Natural killer cell (primary cell): Measurements from ENCODE around the gene UPK1A. TPM values are rescaled to one million over a fixed set of nuclear protein-coding genes. Genes with fewer than 3 reads are reported as not detected.

Source experiments
- ATAC-seq, 3 donors: fragments of 150-1000 bp in 2 of 3; fragments of 200-7000 bp in 1 of 3; cut with Tn5 transposase; 1 replicate in 1 of 3; 2 replicates in 2 of 3; pipeline ENCODE4 v1.10.0; 2021; ENCODE audit warnings: mild to moderate bottlenecking in 2 of 3, moderate library complexity in 2 of 3
- DNase-seq, 2 donors: peaks; one replicate each; pipeline versions ENCODE4 v3.0.0 to v3.0.0-alpha.2; 2013 to 2021; ENCODE audit warnings: mixed read lengths in 1 of 2
- H3K27ac ChIP-seq: one replicate; pipeline ENCODE4 v1.5.1; 2013; ENCODE audit warnings: mild to moderate bottlenecking, low read length
- H3K27me3 ChIP-seq: one replicate; pipeline ENCODE4 v1.6.1; 2013; ENCODE audit warnings: low read length; ENCODE audit not compliant: control insufficient read depth, insufficient read depth
- H3K36me3 ChIP-seq: one replicate; pipeline ENCODE4 v1.6.1; 2013; ENCODE audit warnings: low read length; ENCODE audit not compliant: control insufficient read depth, insufficient read depth
- H3K4me1 ChIP-seq: one replicate; pipeline ENCODE4 v1.6.1; 2013; ENCODE audit warnings: low read length; ENCODE audit not compliant: control insufficient read depth, insufficient read depth
- H3K4me3 ChIP-seq: one replicate; pipeline ENCODE4 v1.5.1; 2013; ENCODE audit warnings: low read length
- H3K9me3 ChIP-seq: one replicate; pipeline ENCODE4 v1.6.1; 2013; ENCODE audit warnings: low read length; ENCODE audit not compliant: control insufficient read depth, insufficient read depth
- H3K27ac Mint-ChIP-seq, 2 donors: one replicate each; pipeline ENCODE4 v1.8.0; 2022; ENCODE audit warnings: mild to moderate bottlenecking in 2 of 2, mixed read lengths in 2 of 2, moderate library complexity in 1 of 2
- H3K27me3 Mint-ChIP-seq, 2 donors: one replicate each; pipeline ENCODE4 v1.8.0; 2022; ENCODE audit warnings: low read depth in 2 of 2, mixed read lengths in 2 of 2
- H3K36me3 Mint-ChIP-seq: one replicate; pipeline ENCODE4 v1.8.0; 2022; ENCODE audit warnings: mixed read lengths
- H3K4me1 Mint-ChIP-seq, 2 donors: one replicate each; pipeline ENCODE4 v1.8.0; 2022; ENCODE audit warnings: mixed read lengths in 2 of 2
- H3K4me3 Mint-ChIP-seq: one replicate; pipeline ENCODE4 v1.8.0; 2022; ENCODE audit warnings: mild to moderate bottlenecking, moderate library complexity, mixed read lengths
- H3K9me3 Mint-ChIP-seq, 2 donors: one replicate each; pipeline ENCODE4 v1.8.0; 2022; ENCODE audit warnings: mixed read lengths in 2 of 2
- WGBS: methylation state at CpG from one replicate; pipeline ENCODE4 v1.1.7; 2013; ENCODE audit warnings: missing lambda C conversion rate; ENCODE audit not compliant: insufficient coverage; 5-methylcytosine and 5-hydroxymethylcytosine counted together
- intact Hi-C: fragments of 100-400 bp; cut with micrococcal nuclease; formaldehyde crosslinking; loops from one replicate; pipeline ENCODE4 v1.14.2; 2022
- total RNA-seq, 4 donors: library from RNA; stranded (reverse); fragments of 120-200 nt in 1 of 4; gene quantifications; one replicate each; pipeline versions ENCODE4 v1.2.3 to v1.2.4, GENCODE V29; 2013 to 2022
- TF ChIP-seq, protein P1 (sequence below): fragments of 200-600 bp; IDR thresholded peaks from one replicate; pipeline ENCODE4 v1.8.0; 2022; ENCODE audit warnings: antibody characterized with exemption

UPK1A gene
- total RNA-seq, 3 donors from 2014 or later (not counting 1 experiment from before 2014, with no cell fraction given), result not detected

DNA sequence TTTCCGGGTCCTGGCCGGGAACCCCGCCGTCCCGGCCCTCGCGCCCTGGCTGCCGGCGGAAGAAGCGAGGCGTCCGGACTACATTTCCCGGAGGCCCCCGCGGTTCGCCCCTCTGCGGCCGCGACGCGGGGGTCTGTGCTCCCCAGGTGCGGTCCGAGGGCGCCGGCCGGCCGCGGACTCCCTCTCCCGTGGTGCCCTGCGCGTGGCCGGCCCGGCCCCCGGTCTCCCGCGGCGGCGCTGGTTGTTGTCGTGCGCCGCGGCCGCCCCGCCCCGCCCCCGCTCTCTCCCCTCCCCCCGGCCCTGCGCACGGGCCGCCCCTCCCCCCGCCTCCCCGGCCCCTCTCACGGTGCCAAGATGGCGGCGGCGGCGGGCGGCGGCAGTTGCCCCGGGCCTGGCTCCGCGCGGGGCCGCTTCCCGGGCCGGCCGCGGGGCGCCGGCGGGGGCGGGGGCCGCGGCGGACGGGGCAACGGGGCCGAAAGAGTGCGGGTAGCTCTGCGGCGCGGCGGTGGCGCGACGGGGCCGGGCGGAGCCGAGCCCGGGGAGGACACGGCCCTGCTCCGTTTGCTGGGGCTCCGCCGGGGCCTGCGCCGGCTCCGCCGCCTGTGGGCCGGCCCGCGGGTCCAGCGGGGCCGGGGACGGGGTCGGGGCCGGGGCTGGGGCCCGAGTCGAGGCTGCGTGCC, 51.5 kb downstream of the UPK1A start, which contains the start of gene KMT2B:
Gene KMT2B, plus strand, starts transcription at position 339 of the 680 bp plus-strand sequence. Its CDS starts 16 bp downstream, at position 355.
- peaks cover 41% of the 10 kb centered on the region for H3K4me1 ChIP-seq
- H3K27ac ChIP-seq, result peak within 1 kb of the TSS; percentile 79
- H3K4me3 Mint-ChIP-seq, result peak within 1 kb of the TSS; percentile 99
- DNase-seq (no peak), ATAC-seq (peak; percentile 39 to 66 (median 57))
- no peaks in the 10 kb centered on the region for H3K9me3 Mint-ChIP-seq
- TF ChIP-seq, protein P1, sequence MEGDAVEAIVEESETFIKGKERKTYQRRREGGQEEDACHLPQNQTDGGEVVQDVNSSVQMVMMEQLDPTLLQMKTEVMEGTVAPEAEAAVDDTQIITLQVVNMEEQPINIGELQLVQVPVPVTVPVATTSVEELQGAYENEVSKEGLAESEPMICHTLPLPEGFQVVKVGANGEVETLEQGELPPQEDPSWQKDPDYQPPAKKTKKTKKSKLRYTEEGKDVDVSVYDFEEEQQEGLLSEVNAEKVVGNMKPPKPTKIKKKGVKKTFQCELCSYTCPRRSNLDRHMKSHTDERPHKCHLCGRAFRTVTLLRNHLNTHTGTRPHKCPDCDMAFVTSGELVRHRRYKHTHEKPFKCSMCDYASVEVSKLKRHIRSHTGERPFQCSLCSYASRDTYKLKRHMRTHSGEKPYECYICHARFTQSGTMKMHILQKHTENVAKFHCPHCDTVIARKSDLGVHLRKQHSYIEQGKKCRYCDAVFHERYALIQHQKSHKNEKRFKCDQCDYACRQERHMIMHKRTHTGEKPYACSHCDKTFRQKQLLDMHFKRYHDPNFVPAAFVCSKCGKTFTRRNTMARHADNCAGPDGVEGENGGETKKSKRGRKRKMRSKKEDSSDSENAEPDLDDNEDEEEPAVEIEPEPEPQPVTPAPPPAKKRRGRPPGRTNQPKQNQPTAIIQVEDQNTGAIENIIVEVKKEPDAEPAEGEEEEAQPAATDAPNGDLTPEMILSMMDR, result no peak
- peaks cover 17% of the 10 kb centered on the region for H3K36me3 ChIP-seq
- intact Hi-C loops, result loop anchor here (1.0 to 2.0 kb wide), 7 partner anchors 22 to 213 kb away; partner anchors contain the start of genes PSENEN, RBM42 and U2AF1L4
- H3K4me3 ChIP-seq, result peak within 1 kb of the TSS; percentile 86
- H3K27me3 Mint-ChIP-seq, result no peaks in the 10 kb centered on the region
- peak within 1 kb of the TSS; percentile 94 to 98 for H3K27ac Mint-ChIP-seq
- no peaks in the 10 kb centered on the region for H3K9me3 ChIP-seq
- H3K4me1 Mint-ChIP-seq, result peaks cover 16 to 64% of the 10 kb centered on the region in 2 donors
- H3K27me3 ChIP-seq, result no peaks in the 10 kb centered on the region
- WGBS, result under 1% methylated on average over 102 of the region's 109 CpGs
- H3K36me3 Mint-ChIP-seq, result no peaks in the 10 kb centered on the region

DNA sequence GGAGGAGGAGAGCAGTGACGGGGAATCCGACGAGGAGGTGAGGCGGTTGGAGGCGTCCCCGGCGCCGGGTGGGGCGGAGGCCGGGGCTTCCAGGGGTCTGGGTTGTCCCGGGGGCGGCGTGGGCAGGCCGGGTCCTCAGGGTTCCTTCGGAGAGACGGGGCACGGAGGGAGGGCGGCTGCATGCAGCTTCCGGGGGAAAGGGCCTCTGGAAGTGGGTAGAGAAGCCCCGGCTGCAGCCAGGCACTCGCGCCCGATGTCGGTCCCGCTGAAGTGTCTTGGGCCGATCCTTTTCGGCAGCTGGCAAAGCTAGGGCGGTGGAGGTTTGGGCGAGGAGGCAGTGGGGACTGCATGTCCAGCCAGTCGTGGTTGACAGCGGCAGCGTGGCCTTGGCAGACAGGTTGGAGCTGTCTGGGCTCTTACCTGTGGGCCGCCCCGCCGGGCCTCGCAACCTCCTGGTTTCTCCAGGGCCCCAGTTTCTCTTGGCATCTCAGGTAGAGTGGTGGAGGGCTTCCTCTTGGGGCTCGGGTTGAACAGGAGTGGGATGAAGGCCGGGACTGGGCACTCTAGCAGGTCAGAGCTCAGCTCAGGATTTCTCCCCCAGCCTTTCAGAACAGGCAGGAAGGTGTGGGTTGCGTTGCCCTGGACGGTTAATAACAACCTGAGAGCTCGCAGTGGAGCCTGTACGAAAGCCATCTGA, 52.2 kb downstream of the UPK1A start:
- TF ChIP-seq, protein P1, result no peak
- ATAC-seq (no peak), DNase-seq (peak; percentile 34 to 65)
- Histone ChIP-seq H3K36me3 (peaks cover 24% of the 10 kb centered on the region), H3K27me3 (no peaks in the 10 kb centered on the region), H3K9me3 (no peaks in the 10 kb centered on the region), H3K27ac (peak overlapping the region; percentile 22), H3K4me1 (peaks cover 41% of the 10 kb centered on the region), H3K4me3 (peak overlapping the region; percentile 49)
- H3K4me1 Mint-ChIP-seq, result peaks cover 16 to 64% of the 10 kb centered on the region in 2 donors
- intact Hi-C loops, result no loop called here
- under 1% methylated on average over 42 of the region's 42 CpGs for WGBS
- peak overlapping the region; percentile 87 for H3K4me3 Mint-ChIP-seq
- no peaks in the 10 kb centered on the region for H3K27me3 Mint-ChIP-seq
- H3K27ac Mint-ChIP-seq, result peak overlapping the region; percentile 63 to 76
- H3K9me3 Mint-ChIP-seq, result no peaks in the 10 kb centered on the region
- no peaks in the 10 kb centered on the region for H3K36me3 Mint-ChIP-seq

DNA sequence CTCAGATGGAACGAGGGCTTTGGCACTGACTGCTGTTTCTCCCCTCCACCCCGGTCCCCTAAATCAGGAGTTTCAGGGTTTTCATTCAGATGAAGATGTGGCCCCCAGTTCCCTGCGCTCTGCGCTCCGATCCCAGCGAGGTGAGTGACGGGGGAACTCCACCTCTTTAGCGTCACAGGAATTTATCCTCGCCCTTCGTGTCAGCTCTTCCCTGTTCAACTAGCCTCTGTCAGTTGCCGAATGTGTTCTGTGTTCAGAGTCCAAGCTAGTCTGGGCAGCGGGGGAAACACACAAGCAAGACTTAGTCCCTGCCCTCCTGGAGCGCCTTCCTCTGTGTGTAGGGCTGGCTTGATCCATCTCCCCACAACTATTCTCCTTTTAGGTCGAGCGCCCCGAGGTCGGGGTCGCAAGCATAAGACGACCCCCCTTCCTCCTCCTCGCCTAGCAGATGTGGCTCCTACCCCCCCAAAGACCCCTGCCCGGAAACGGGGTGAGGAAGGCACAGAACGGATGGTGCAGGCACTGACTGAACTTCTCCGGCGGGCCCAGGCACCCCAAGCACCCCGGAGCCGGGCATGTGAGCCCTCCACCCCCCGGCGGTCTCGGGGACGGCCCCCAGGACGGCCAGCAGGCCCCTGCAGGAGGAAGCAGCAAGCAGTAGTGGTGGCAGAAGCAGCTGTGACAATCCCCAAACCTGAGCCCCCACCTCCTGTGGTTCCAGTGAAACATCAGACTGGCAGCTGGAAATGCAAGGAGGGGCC, 53.3 kb downstream of the UPK1A start:
- H3K36me3 Mint-ChIP-seq, result no peaks in the 10 kb centered on the region
- H3K9me3 Mint-ChIP-seq, result no peaks in the 10 kb centered on the region
- H3K27me3 Mint-ChIP-seq, result no peaks in the 10 kb centered on the region
- DNase-seq, result no peak
- peak overlapping the region; percentile 63 to 76 for H3K27ac Mint-ChIP-seq
- no peak overlapping the region for H3K27ac ChIP-seq
- no peak for ATAC-seq
- peaks cover 33% of the 10 kb centered on the region for H3K36me3 ChIP-seq
- H3K27me3 ChIP-seq, result no peaks in the 10 kb centered on the region
- 96% methylated on average over 32 of the region's 32 CpGs for WGBS
- no peaks in the 10 kb centered on the region for H3K9me3 ChIP-seq
- H3K4me1 Mint-ChIP-seq, result peaks cover 16 to 60% of the 10 kb centered on the region in 2 donors
- intact Hi-C loops, result no loop called here
- no peak overlapping the region for H3K4me3 ChIP-seq
- TF ChIP-seq, protein P1, result no peak
- H3K4me1 ChIP-seq, result peaks cover 37% of the 10 kb centered on the region
- peak overlapping the region; percentile 87 for H3K4me3 Mint-ChIP-seq
